IMR-90 (cell line): ENCODE measurements around the gene GABBR2. TPM values are rescaled to one million over a fixed set of nuclear protein-coding genes. Genes with fewer than 3 reads are reported as not detected.

Source experiments
- ATAC-seq: fragments of 200-7000 bp; cut with Tn5 transposase; 2 replicates; pipeline ENCODE4 v1.9.1; 2020; ENCODE audit warnings: low read depth, mild to moderate bottlenecking, moderate library complexity
- BruUV-seq: library from RNA; stranded (reverse); fragments of 400-500 nt; replicated peaks from 2 replicates; lab custom pipeline; 2021; lab: Mats Ljungman, UMichigan
- CTCF ChIA-PET: fragments of 300-600 bp; formaldehyde crosslinking; extraction: SDS; loops from one replicate; lab custom pipeline; 2021; ENCODE audit warnings: antibody characterized with exemption; lab: Yijun Ruan, JAX
- POLR2A ChIA-PET: fragments of 300-600 bp; sonication (Branson Sonifier 250); formaldehyde crosslinking; loops from one replicate; lab custom pipeline; 2022; ENCODE audit warnings: antibody characterized with exemption; ENCODE audit not compliant: unreplicated experiment; lab: Charles Lee
- DNase-seq: peaks from one replicate; pipeline ENCODE4 v3.0.0; 2013
- H2AFZ ChIP-seq: replicated peaks from 2 replicates; pipeline ENCODE3; 2013; ENCODE audit warnings: low read length, mild to moderate bottlenecking; ENCODE audit not compliant: poor library complexity
- H2AK5ac ChIP-seq: 2 replicates; pipeline ENCODE4 v1.6.1; 2013; ENCODE audit warnings: low read depth, low read length, inconsistent platforms
- H2AK9ac ChIP-seq: replicated peaks from 2 replicates; pipeline ENCODE3; 2013; ENCODE audit warnings: mild to moderate bottlenecking, low read depth, low read length, moderate library complexity; ENCODE audit not compliant: poor library complexity
- H2BK120ac ChIP-seq: 2 replicates; pipeline ENCODE4 v1.6.1; 2013; ENCODE audit warnings: low read depth, low read length, inconsistent platforms
- H2BK15ac ChIP-seq: 3 replicates; pipeline ENCODE4 v1.6.1; 2013; ENCODE audit warnings: low read depth, low read length, inconsistent platforms
- H2BK20ac ChIP-seq: 2 replicates; pipeline ENCODE4 v1.6.1; 2013; ENCODE audit warnings: low read depth, mild to moderate bottlenecking, inconsistent platforms, low read length, moderate library complexity
- H2BK5ac ChIP-seq: 2 replicates; pipeline ENCODE4 v1.6.1; 2013; ENCODE audit warnings: mild to moderate bottlenecking, low read depth, low read length, inconsistent platforms; ENCODE audit not compliant: poor library complexity, severe bottlenecking
- H3K14ac ChIP-seq: replicated peaks from 2 replicates; pipeline ENCODE4 v1.6.1; 2013; ENCODE audit warnings: low read depth, low read length, inconsistent platforms
- H3K18ac ChIP-seq: 2 replicates; pipeline ENCODE4 v1.6.1; 2013; ENCODE audit warnings: low read depth, low read length, control low read depth
- H3K23ac ChIP-seq: 2 replicates; pipeline ENCODE4 v1.6.1; 2013; ENCODE audit warnings: low read depth, low read length, inconsistent platforms
- H3K27ac ChIP-seq: 2 replicates; pipeline ENCODE4 v1.5.1; 2013; ENCODE audit warnings: mild to moderate bottlenecking, control low read depth, low read length; ENCODE audit not compliant: insufficient read depth
- H3K27me3 ChIP-seq: 2 replicates; pipeline ENCODE4 v1.6.1; 2013; ENCODE audit warnings: low read length; ENCODE audit not compliant: control insufficient read depth, insufficient read depth
- H3K36me3 ChIP-seq: 2 replicates; pipeline ENCODE4 v1.6.1; 2013; ENCODE audit warnings: low read length, mixed read lengths; ENCODE audit not compliant: control insufficient read depth, insufficient read depth
- H3K4ac ChIP-seq: 2 replicates; pipeline ENCODE4 v1.6.1; 2013; ENCODE audit warnings: low read depth, low read length, inconsistent platforms
- H3K4me1 ChIP-seq: 2 replicates; pipeline ENCODE4 v1.6.1; 2013; ENCODE audit warnings: low read length, mixed read lengths; ENCODE audit not compliant: control insufficient read depth, insufficient read depth
- H3K4me2 ChIP-seq: 2 replicates; pipeline ENCODE4 v1.6.1; 2013; ENCODE audit warnings: low read depth, mild to moderate bottlenecking, control low read depth, low read length, moderate library complexity
- H3K4me3 ChIP-seq: 2 replicates; pipeline ENCODE4 v1.5.1; 2013; ENCODE audit warnings: low read depth, mild to moderate bottlenecking, control low read depth, low read length, moderate library complexity; ENCODE audit not compliant: insufficient read depth
- H3K56ac ChIP-seq: 2 replicates; pipeline ENCODE4 v1.6.1; 2013; ENCODE audit warnings: low read length, inconsistent platforms; ENCODE audit not compliant: insufficient read depth; ENCODE audit errors: extremely low read depth
- H3K79me1 ChIP-seq, 2 experiments: 2 replicates each; pipeline ENCODE4 v1.6.1; 2013; ENCODE audit warnings: low read length in 2 of 2, inconsistent platforms in 1 of 2, low read depth in 1 of 2
- H3K9ac ChIP-seq: 2 replicates; pipeline ENCODE4 v1.6.1; 2013; ENCODE audit warnings: low read depth, low read length, control low read depth
- H3K9me1 ChIP-seq: 2 replicates; pipeline ENCODE4 v1.6.1; 2013; ENCODE audit warnings: low read length, inconsistent platforms; ENCODE audit not compliant: insufficient read depth
- H3K9me3 ChIP-seq: 2 replicates; pipeline ENCODE4 v1.6.1; 2013; ENCODE audit warnings: low read length; ENCODE audit not compliant: control insufficient read depth, insufficient read depth
- H4K20me1 ChIP-seq: 2 replicates; pipeline ENCODE4 v1.6.1; 2013; ENCODE audit warnings: low read length, inconsistent platforms; ENCODE audit not compliant: insufficient read depth
- H4K5ac ChIP-seq: 2 replicates; pipeline ENCODE4 v1.6.1; 2013; ENCODE audit warnings: mild to moderate bottlenecking, low read depth, low read length, control low read depth
- H4K8ac ChIP-seq, 2 experiments: 2 replicates each; pipeline ENCODE4 v1.6.1; 2013; ENCODE audit warnings: low read depth in 2 of 2, low read length in 2 of 2, control low read depth in 1 of 2, inconsistent platforms in 1 of 2
- H4K91ac ChIP-seq: 2 replicates; pipeline ENCODE4 v1.6.1; 2013; ENCODE audit warnings: low read depth, low read length, inconsistent platforms; ENCODE audit not compliant: insufficient read depth
- CHD1 ChIP-seq: IDR thresholded peaks from 2 replicates; pipeline ENCODE4 v1.6.1; 2012; ENCODE audit warnings: low read depth, low read length, improper control_type of control experiment
- ELK1 ChIP-seq: fragments of 150-350 bp; IDR thresholded peaks from 2 replicates; pipeline ENCODE4 v1.6.1; 2016; ENCODE audit warnings: low read depth, mild to moderate bottlenecking, low read length, moderate library complexity, borderline replicate concordance
- FOS ChIP-seq: fragments of 150-350 bp; IDR thresholded peaks from 2 replicates; pipeline ENCODE4 v1.6.1; 2016; ENCODE audit warnings: low read depth, low read length
- POLR2A ChIP-seq: IDR thresholded peaks from 2 replicates; pipeline ENCODE4 v1.6.1; 2012; ENCODE audit warnings: mild to moderate bottlenecking, low read depth, low read length
- WGBS, 2 experiments: methylation state at CpG; one replicate each; pipeline versions ENCODE4 v1.1.5 to v1.1.7; 2013; ENCODE audit warnings: missing lambda C conversion rate in 2 of 2; ENCODE audit not compliant: insufficient read length in 1 of 2; ENCODE audit errors: extremely low coverage in 2 of 2; 5-methylcytosine and 5-hydroxymethylcytosine counted together
- dilution Hi-C: fragments of 300-500 bp; cut with HindIII; formaldehyde crosslinking; loops from one replicate; pipeline ENCODE4 v1.14.3; 2018; ENCODE audit warnings: low sequenced_read_pairs; ENCODE audit not compliant: unreplicated experiment
- in situ Hi-C: fragments of 300-500 bp; cut with MboI; formaldehyde crosslinking; loops from 3 replicates; pipeline ENCODE4 v1.14.3; 2019; ENCODE audit warnings: low sequenced_read_pairs, inconsistent platforms, mixed read lengths
- intact Hi-C: fragments of 100-400 bp; cut with micrococcal nuclease; formaldehyde crosslinking; loops from 2 replicates; pipeline ENCODE4 v1.10.0; 2022
- polyA plus RNA-seq, 3 experiments: library from polyadenylated mRNA; depleted of rRNA; stranded (reverse); fragments of >200 nt; gene quantifications; 2 replicates each; pipeline ENCODE4 v1.2.3, GENCODE V29; 2012; ENCODE audit warnings: low replicate concordance in 1 of 3
- total RNA-seq: library from RNA; depleted of rRNA; stranded (reverse); fragments of >200 nt; gene quantifications from 2 replicates; pipeline ENCODE4 v1.2.3, GENCODE V29; 2012

Gene GABBR2
- total and polyA plus RNA-seq, 2 of the 4 experiments (the other 2 are of a cell fraction) = 14.2 to 20.3 TPM

GRCh38 chr9:98635374-98635773 is 73.4 kb downstream of the GABBR2 start:
- in situ Hi-C loops (no loop called here), intact Hi-C loops (no loop called here), dilution Hi-C loops (no loop called here)
- Histone ChIP-seq H2AK5ac (peak overlapping the region; percentile 33; the same call in 1 of the 2 replicates), H4K91ac (no peak overlapping the region), H2BK120ac (no peak overlapping the region), H2AFZ (no peak overlapping the region), H3K23ac (peak overlapping the region; percentile 55), H3K4me2 (no peak overlapping the region), H3K4me1 (peaks cover 2% of the 10 kb centered on the region; the same call in 1 of the 2 replicates), H2BK5ac (no peak overlapping the region), H2AK9ac (peak overlapping the region; percentile 38), H3K27me3 (no peaks in the 10 kb centered on the region), H3K56ac (no peak overlapping the region), H3K36me3 (no peaks in the 10 kb centered on the region), H2BK15ac (no peak overlapping the region), H3K27ac (no peak overlapping the region), H3K9me3 (no peaks in the 10 kb centered on the region), H3K18ac (no peak overlapping the region), H4K5ac (no peak overlapping the region), H4K20me1 (no peaks in the 10 kb centered on the region), H3K4ac (no peak overlapping the region; the same call in 1 of the 2 replicates), H3K4me3 (no peak overlapping the region), H3K9me1 (peaks cover 3% of the 10 kb centered on the region; the same call in 1 of the 2 replicates), H3K9ac (no peak overlapping the region), H2BK20ac (no peak overlapping the region), H3K14ac (0 out of 2 replicates have a peak overlapping the region, but pooled peaks have one; percentile 58), H3K79me1 (peaks cover 11 to 48% of the 10 kb centered on the region in 2 experiments), H4K8ac (no peak overlapping the region)
- no CpG with 5 or more reads among the region's 2 CpGs for WGBS, 2 experiments
- POLR2A ChIA-PET = no interaction called here
- TF ChIP-seq POLR2A = no peak
- no peak for TF ChIP-seq CHD1
- TF ChIP-seq FOS = 0 out of 2 replicates have a peak, but pooled peaks have one; percentile 15
- TF ChIP-seq ELK1 = no peak
- DNase-seq = peak; percentile 62
- ATAC-seq = no peak; the same call in 1 of the 2 replicates
- CTCF ChIA-PET = no interaction called here
- BruUV-seq = no TSS peak
